NCI-H1436 treated with DMSO at 0.1 percent for 48 hours (cell line): Measurements from ENCODE around the gene KRTAP19-4.
"Not testable (repeated sequence)": the region's sequence is repeated elsewhere in the genome, so short reads cannot be mapped to it uniquely, and the experiment has no call there.

Experiments used
- DNase-seq: peaks from one replicate; lab custom pipeline; 2025; lab: John Stamatoyannopoulos, UW

KRTAP19-4 gene

GRCh38 chr21:30497065-30497464 is at the start of gene KRTAP19-4:
KRTAP19-4 (minus strand) TSS chr21:30497165; CDS start chr21:30497110, 55 bp downstream.
- DNase-seq, result no peak

DNA sequence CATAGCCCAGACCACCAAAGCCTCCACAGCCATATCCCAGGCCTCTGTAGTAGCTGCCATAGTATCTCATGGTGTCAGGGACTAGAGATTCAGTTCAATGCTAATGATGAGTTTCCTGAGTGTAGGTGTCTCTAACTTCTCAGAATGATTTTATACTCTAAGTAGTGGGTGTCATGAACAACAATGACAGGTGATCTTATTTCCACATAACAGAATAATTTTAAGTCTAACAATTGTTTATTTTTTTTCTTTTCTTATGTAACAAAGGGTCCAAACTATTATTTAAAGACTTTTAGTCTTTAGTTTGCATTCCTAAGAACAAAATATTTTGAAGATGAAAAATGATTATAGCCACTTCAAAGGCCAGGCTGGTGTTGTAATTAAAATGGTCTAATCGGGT is 44.8 kb upstream of the KRTAP19-4 start, which contains the start of gene KRTAP19-6:
TSS of gene KRTAP19-6 (minus strand) at position 101 of the 400 bp plus-strand sequence. CDS start at position 70, 31 bp downstream.
- no peak for DNase-seq

DNA sequence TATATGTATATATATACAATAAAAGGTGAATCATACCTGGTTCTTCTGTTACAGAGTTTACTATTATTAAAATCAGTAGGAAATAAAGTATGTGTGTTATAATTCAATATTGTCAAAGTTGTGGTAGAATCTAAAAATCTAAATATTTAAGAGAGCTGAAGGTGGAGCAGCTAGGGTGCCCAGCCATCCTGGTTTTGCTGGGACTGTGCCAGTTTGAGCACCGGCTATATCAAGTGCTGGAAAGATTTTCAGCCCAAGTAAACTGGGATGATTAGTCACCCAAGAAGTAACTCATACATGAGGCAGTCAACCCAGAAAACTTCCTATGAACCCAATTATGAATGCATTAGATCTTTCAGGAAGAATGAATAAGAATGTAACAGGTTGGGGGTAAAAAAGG is 21.9 kb upstream of the KRTAP19-4 start:
- DNase-seq, result no peak

GRCh38 chr21:30515681-30516080 is 18.7 kb upstream of the KRTAP19-4 start:
- no peak for DNase-seq

DNA sequence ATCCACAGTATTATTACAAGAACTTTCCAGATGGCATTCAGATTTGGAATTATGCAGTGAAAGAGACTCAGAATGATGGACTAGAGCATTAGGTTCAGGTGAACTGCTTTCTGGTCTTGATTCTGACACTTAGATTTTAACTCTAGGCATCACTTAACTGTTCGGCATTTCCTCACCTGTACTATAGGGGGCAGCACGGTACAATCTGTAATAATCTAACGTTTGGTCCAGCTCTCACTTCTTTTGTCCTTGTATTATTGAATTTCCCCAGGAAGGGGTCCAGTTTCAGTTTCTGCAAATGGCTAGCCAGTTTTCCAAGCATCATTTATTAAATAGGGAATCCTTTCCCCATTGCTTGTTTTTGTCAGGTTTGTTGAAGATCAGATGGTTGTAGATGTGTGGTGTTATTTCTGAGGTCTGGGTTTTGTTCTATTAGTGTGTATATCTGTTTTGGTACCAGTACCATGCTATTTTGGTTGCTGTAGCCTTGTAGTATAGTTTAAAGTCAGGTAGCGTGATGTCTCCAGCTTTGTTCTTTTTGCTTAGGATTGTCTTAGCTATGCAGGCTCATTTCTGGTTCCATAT is 8.7 kb upstream of the KRTAP19-4 start:
- DNase-seq, result not testable (repeated sequence)

GRCh38 chr21:30502041-30502440 is 5.1 kb upstream of the KRTAP19-4 start, which contains the start of gene KRTAP19-5:
KRTAP19-5 (minus strand) TSS chr21:30502141; CDS start chr21:30502090, 51 bp downstream.
- no peak for DNase-seq

DNA sequence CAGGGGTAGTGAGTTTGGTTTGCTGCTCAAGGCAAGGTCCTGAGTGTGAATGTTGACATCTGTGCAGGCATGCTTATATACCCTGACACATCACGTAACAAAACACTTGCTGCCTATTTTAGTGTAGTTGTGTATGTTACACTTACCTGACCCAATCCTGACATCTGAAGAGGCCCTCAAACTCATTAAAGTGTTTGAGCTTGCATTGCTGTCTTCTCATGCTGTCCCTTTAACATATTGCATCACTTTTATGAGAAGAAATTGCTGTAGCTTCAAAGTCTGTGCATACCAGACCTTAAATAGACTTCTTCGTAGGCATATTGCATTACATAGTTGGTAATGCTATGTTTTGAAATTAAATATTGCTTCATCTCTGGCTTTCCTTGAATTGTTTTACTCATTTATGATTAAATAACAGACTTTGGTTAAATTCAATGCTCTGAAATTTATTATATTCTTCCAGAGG is 5.0 kb downstream of the KRTAP19-4 start, which contains the start of gene KRTAP19-3:
TSS of gene KRTAP19-3 (minus strand) at position 51 of the 466 bp plus-strand sequence. CDS start 56 bp downstream, outside the sequence.
- DNase-seq, result no peak

DNA sequence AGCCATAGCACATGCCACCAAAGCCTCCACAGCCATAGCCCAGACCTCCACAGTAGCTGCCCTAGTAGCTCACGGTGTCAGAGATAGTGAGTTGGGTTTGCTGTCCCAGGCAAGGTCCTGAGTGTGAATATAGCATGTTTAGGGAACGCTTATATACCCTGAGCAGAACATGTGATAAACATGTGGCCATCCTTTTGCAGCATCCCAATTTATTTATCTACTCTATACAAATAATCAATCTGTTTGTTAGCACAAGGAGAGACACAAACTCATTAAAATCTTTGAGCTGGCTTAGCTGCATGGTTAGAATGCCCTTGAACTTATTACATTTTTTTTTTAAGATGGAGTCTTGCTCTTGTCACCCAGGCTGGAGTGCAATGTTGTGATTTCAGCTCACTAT is 9.6 kb downstream of the KRTAP19-4 start, which contains the start of gene KRTAP19-2:
TSS of gene KRTAP19-2 (minus strand) at position 101 of the 400 bp plus-strand sequence. CDS start at position 13, 88 bp downstream.
- DNase-seq, result no peak

DNA sequence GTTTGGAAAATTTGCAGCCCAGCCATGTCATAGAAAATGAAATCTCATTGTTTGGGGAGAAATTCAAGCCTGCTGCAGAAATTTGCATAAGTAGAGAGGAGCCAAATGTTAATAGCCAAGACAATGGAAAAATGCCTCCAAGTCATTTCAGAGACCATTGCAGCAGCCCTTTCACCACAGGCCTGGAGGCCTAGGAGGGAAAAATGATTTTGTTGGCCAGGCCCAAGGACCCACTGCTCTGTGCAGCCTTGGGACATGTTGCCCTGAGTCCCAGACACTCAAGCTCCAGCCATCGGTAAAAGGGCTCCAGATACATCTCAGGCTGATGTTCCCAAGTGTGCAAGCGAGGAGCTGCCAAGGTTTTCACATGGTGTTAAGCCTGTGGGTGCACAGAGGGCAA is 10.8 kb downstream of the KRTAP19-4 start:
- no peak for DNase-seq

DNA sequence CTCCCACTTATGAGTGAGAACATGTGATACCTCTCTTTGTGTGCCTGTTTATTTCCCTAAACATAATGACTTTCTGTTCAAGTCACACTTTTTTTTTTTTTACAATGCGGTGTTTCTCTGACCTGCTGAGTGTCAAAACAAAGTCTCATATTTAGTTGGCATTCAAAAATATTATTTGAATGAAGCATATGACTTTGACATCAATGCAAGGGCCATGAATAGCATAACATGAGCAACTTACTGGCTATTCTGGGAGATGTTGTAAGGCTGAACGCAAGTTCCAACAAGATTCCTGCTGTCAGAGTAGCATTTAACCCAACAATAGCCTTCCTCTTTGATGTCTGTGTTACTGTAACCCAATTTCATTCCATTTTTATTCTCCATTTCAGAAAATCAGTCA is 14.8 kb downstream of the KRTAP19-4 start:
- no peak for DNase-seq

DNA sequence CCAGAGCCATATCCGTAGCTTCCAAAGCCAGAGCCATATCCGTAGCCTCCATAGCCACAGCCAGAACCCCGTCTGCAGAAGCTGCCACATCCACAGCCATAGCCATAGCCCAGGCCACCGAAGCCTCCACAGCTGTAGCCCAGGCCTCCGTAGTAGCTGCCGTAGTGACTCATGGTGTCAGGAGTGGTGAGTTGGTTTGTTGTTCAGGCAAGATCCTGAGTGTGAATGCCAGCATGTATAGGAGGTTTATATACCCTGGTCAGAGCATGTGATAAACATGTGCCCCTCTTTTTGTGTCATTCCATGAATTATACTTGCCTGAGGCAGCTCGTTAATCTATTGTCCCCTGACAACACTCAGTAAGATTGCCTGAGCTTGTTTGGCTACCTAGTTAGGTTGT is 16.8 kb downstream of the KRTAP19-4 start, which contains the start of gene KRTAP19-1:
TSS of gene KRTAP19-1 (minus strand) at position 223 of the 400 bp plus-strand sequence. CDS start at position 173, 50 bp downstream.
- no peak for DNase-seq

DNA sequence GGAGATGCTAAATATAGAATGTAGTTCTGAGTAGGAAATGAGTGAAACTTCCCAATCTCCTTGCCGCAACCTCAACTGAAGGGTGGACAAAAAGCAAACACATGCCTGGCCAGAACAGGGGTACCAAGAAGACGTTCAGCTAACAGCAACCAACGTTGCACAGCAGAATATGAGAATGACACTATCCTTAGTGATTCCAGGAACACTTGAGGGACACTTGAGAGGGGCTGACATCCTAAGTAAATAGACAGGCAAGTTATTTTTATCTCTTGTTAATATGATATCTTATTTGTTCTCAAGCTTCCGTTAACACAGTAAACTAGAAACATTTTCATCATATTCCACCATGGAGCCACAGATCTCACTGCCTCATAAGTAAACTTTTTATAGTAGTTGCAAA is 17.7 kb downstream of the KRTAP19-4 start:
- DNase-seq, result no peak

DNA sequence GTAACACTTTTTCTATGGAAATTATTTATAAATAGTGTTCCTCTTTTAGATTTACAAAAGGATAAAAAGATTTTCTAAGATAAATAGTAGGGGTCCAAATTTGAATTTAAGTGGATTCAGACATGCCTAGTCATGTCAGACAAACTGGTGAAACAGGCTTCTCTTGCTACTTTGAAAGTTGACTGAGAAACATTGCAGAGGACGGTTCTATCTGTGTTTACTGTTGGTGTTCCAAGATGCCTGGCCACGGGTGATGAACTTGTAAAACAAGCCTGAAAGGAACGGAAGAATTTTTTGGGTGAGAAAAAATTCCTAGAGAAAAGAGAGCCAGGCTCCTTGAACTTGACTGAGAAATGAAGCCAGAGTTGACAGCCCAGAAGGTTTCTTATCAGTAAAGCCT is 19.0 kb downstream of the KRTAP19-4 start:
- DNase-seq, result no peak

DNA sequence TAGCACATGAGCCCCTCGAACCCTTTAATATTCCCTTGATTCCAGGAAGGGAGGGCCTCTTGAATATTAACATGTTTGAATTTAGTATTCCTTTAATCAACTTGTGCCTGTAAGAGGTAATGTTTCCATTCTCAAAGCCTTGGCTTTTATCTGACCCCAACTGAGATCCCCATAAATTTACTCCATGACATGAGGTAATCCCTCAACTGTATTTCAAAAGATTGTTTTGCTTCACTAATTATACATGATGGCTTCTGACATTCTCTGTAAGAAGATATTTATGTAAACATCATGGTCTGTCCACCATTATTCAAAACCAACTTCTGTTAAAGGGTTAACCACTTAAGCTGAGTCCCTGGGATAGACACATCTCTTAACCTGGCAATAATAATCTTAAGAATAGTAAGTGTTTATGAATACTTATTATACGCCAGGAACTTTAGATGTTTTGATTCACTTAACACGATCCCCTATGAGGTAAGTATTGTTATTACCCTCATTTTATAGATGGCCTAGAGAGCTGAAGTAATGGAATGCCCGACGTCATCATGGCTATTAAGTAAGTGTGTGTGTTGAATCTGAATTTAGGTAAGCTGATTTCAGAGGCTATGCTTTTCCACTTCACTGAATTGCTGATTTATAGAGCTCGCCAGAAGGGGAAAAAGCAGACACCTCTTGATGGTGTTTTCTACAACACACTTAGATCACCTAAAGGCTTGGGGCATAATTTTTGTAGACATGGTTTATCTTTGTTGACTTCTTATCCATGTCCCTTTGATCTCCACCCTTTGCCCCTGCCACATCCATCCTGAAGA is 27.9 kb downstream of the KRTAP19-4 start:
- no peak for DNase-seq

GRCh38 chr21:30463713-30464112 is 33.3 kb downstream of the KRTAP19-4 start:
- DNase-seq, result no peak

DNA sequence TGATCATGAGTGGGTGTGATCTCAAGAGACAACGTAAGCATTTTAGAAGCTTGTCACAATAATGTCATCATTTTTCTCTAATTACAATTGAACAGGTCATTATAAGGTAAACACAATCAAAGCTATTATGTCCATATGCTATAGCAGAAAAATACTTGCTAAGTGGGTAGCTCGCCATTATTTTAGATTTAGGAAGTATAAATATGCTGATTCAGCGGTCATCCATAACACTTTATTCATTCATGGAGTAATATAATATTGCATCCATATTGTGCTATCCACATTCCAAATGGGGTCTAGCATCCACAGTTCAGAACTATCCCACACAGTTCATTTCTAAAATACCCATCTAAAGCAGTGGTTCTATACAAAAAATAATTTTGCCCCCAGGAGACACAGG is 48.5 kb downstream of the KRTAP19-4 start:
- no peak for DNase-seq

- DNase-seq, result no peak
Measured at GRCh38 chr21:30447056-30447455, 49.9 kb downstream of the KRTAP19-4 start.
